Activated CD4-positive, alpha-beta T cell treated with anti-CD3 and anti-CD28 coated beads, Interleukin-2, amount 50 U/mL, for 1 hour (primary cell): ENCODE results near the gene HOXD9.

Experiments
- DNase-seq: peaks from one replicate; pipeline ENCODE4 v3.0.0-alpha.2; 2020

The HOXD9 gene

GRCh38 chr2:176122683-176123410 is at the start of gene HOXD9:
Gene HOXD9 (plus strand): TSS chr2:176122719. CDS start chr2:176122769, 50 bp downstream.
- DNase-seq = no peak

- DNase-seq = no peak
These were observed 49.3 kb upstream of the HOXD9 start for GRCh38 chr2:176072951-176073904.

GRCh38 chr2:176074919-176075425 is 47.5 kb upstream of the HOXD9 start:
- no peak for DNase-seq

- DNase-seq = no peak
These were observed 47.0 kb upstream of the HOXD9 start for GRCh38 chr2:176075481-176075880.

GRCh38 chr2:176076063-176076462 is 46.5 kb upstream of the HOXD9 start:
- DNase-seq = no peak

- no peak for DNase-seq
These were observed 45.7 kb upstream of the HOXD9 start for GRCh38 chr2:176076796-176077195.

- no peak for DNase-seq
These were observed 43.8 kb upstream of the HOXD9 start for GRCh38 chr2:176078541-176079284.

GRCh38 chr2:176079285-176079830 is 43.2 kb upstream of the HOXD9 start:
- DNase-seq = no peak

GRCh38 chr2:176079831-176080539 is 42.5 kb upstream of the HOXD9 start:
- DNase-seq = no peak

GRCh38 chr2:176080540-176081375 is 41.8 kb upstream of the HOXD9 start:
- no peak for DNase-seq

GRCh38 chr2:176081376-176081836 is 41.1 kb upstream of the HOXD9 start:
- DNase-seq = no peak

GRCh38 chr2:176081837-176082524 is 40.5 kb upstream of the HOXD9 start:
- no peak for DNase-seq

GRCh38 chr2:176082525-176082823 is 40.0 kb upstream of the HOXD9 start:
- no peak for DNase-seq

- no peak for DNase-seq
These were observed 39.4 kb upstream of the HOXD9 start for GRCh38 chr2:176082824-176083751.

GRCh38 chr2:176083796-176084261 is 38.7 kb upstream of the HOXD9 start, which contains the start of gene EVX2:
Gene EVX2 (minus strand): TSS chr2:176083962. CDS start chr2:176083776, 186 bp downstream.
- DNase-seq = no peak

- DNase-seq = no peak
These were observed 37.9 kb upstream of the HOXD9 start for GRCh38 chr2:176084611-176085119.

- no peak for DNase-seq
These were observed 37.3 kb upstream of the HOXD9 start for GRCh38 chr2:176085120-176085788.
